GM13976 (cell line): ENCODE measurements around the gene DNER.

Source experiments
- DNase-seq: peaks from one replicate; pipeline ENCODE4 v3.0.0; 2012; ENCODE audit warnings: low spot score
- in situ Hi-C: fragments of 300-500 bp; cut with MboI; formaldehyde crosslinking; loops from one replicate; pipeline ENCODE4 v1.12.0; 2022; ENCODE audit warnings: low sequenced_read_pairs, mixed read lengths, inconsistent platforms; ENCODE audit not compliant: unreplicated experiment
- TF ChIP-seq, protein P1 (sequence below): IDR thresholded peaks from 2 replicates; pipeline ENCODE4 v1.5.1; 2012; ENCODE audit warnings: borderline replicate concordance, mild to moderate bottlenecking; ENCODE audit not compliant: insufficient read depth; ENCODE audit errors: extremely low read depth, missing control alignments, control extremely low read depth

Gene DNER

DNA sequence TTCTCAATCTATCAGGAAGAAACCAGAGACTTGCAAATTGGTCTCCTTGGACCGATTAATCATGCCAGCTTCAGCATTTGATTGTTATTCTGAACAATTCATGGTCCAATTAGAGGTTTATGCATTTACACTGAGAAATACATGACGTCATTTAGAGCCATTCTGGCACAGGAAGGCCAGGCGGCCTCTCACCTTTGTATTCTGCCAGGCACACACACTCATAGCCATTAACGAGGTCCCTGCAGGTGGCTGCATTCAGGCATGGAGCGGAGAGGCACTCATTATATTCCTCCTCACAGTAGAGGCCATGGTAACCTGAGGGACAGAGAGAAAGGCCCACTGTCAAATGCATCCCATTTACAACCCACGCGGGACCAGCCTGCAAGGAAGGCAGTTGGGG, 296.4 kb downstream of the DNER start:
- TF ChIP-seq, protein P1, sequence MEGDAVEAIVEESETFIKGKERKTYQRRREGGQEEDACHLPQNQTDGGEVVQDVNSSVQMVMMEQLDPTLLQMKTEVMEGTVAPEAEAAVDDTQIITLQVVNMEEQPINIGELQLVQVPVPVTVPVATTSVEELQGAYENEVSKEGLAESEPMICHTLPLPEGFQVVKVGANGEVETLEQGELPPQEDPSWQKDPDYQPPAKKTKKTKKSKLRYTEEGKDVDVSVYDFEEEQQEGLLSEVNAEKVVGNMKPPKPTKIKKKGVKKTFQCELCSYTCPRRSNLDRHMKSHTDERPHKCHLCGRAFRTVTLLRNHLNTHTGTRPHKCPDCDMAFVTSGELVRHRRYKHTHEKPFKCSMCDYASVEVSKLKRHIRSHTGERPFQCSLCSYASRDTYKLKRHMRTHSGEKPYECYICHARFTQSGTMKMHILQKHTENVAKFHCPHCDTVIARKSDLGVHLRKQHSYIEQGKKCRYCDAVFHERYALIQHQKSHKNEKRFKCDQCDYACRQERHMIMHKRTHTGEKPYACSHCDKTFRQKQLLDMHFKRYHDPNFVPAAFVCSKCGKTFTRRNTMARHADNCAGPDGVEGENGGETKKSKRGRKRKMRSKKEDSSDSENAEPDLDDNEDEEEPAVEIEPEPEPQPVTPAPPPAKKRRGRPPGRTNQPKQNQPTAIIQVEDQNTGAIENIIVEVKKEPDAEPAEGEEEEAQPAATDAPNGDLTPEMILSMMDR = no peak
- no peak for DNase-seq
- in situ Hi-C loops = no loop called here

DNA sequence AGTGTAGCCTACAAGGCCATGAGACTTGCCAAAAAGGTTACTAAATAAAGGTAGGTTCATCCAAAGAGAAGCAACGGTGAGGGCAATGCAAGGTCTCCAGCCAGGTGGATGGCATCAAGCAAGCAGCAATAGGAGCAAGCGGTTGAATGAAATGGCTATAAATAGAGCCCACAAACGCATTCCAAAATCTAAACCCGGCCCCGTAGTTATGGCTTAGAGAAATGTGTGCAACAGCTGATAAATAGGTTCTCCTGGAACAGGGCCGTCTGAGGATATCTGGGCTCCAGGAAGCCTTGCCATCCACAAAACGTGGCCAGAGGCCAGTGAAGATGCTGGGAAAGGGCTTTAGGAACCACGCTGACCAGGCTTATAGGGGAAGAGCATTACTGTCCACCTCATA, 297.2 kb downstream of the DNER start:
- TF ChIP-seq, protein P1 = no peak
- no peak for DNase-seq
- in situ Hi-C loops = no loop called here

DNA sequence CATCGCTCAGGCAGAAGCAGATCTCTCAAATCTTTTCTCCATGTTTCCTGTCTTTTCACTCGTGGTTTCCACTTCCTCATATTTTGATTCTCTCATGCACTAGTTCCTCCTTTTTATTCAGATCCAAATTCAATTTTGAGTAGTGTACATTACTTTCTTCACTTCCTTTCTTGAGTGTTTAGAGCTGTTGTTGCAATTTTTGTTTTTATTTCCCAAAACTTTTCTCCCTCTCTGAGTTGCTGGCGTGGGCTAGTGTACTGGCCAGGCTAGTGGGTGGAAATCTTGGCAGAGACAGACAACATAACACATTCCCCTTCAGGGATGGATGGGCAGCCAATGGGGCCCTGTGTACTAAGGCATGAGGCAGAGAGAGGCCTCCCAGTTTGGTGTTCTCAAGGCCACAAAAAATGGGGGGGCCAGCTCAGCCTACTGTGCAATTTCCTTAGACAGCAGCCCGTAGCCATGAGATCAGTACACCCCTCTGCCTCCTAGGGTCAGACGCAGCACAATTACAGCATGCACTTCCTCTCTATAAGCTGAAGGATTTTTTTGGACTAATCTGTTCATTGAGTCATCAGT, 298.1 kb downstream of the DNER start:
- DNase-seq = no peak
- in situ Hi-C loops = no loop called here
- TF ChIP-seq, protein P1 = no peak

DNA sequence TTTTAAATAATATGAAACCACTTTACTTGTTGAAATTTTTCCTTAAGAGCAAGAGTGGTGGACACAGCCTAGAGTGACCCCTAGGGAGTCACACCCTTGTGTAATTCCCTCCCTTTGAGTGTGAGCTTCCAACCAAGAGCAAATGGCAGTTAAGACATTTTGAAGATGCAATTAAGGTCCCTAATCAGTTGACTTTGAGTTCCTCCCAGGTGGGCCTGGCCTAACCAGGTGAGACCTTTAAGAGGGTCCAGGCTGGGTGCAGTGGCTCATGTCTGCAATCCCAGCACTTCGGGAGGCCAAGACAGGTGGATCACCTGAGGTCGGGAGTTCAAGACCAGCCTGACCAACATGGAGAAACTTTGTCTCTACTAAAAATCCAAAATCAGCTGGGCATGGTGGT, 299.7 kb downstream of the DNER start:
- no peak for DNase-seq
- in situ Hi-C loops = no loop called here
- TF ChIP-seq, protein P1 = no peak

DNA sequence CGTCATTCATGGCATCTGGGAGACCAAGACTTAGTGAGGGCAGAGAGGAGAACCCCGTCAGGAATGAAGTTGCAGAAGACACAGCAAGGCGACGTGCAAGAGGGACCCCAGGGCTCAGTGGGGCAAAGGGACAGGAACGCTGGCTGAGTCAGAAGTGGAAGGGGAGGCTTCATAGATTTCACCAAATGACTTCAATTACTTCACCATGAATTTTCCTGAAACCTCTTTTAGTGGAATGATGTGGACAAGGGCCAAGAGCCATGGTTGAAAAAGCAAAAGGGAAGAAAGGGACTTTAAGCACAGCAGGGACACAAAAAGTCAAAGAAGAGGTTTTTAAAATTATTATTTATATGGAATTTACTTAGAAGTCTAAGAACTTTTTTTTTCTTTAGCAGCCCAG, 301.7 kb downstream of the DNER start:
- no peak for DNase-seq
- in situ Hi-C loops = no loop called here
- TF ChIP-seq, protein P1 = no peak

DNA sequence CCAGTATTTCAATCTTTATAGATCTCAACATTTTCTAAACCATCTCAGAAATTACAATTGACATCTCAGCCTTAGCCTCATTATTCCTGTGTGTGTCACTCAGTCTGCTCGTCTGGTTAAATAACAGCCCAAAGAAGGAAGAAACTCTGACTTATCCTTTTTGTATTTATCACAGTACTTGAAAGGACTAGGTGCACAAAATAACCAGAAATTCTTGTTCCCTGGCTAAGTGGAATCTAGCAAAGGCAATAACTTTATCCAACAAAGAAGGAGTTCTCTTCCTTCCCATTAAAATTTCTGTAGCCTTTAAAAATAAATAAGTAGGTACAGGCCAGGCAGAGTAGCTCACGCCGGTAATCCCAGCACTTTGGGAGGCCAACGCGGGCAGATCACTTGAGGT, 303.4 kb downstream of the DNER start:
- no peak for DNase-seq
- in situ Hi-C loops = no loop called here
- TF ChIP-seq, protein P1 = no peak
